22Rv1 (cell line): ENCODE results near the gene MOV10L1.

Source experiments
- H3K27ac ChIP-seq: fragments of 450-650 bp; 2 replicates; pipeline ENCODE4 v1.5.1; 2017
- ZFX ChIP-seq: fragments of 450-650 bp; IDR thresholded peaks from 2 replicates; pipeline ENCODE4 v1.6.1; 2017; ENCODE audit warnings: antibody characterized with exemption, borderline replicate concordance
- TF ChIP-seq, protein P1 (sequence below): fragments of 450-650 bp; IDR thresholded peaks from 2 replicates; pipeline ENCODE4 v1.5.1; 2017; ENCODE audit warnings: mild to moderate bottlenecking

The MOV10L1 gene

GRCh38 chr22:50074551-50075530, 15.0 kb upstream of the MOV10L1 start:
- TF ChIP-seq ZFX = no peak
- TF ChIP-seq, protein P1, sequence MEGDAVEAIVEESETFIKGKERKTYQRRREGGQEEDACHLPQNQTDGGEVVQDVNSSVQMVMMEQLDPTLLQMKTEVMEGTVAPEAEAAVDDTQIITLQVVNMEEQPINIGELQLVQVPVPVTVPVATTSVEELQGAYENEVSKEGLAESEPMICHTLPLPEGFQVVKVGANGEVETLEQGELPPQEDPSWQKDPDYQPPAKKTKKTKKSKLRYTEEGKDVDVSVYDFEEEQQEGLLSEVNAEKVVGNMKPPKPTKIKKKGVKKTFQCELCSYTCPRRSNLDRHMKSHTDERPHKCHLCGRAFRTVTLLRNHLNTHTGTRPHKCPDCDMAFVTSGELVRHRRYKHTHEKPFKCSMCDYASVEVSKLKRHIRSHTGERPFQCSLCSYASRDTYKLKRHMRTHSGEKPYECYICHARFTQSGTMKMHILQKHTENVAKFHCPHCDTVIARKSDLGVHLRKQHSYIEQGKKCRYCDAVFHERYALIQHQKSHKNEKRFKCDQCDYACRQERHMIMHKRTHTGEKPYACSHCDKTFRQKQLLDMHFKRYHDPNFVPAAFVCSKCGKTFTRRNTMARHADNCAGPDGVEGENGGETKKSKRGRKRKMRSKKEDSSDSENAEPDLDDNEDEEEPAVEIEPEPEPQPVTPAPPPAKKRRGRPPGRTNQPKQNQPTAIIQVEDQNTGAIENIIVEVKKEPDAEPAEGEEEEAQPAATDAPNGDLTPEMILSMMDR = no peak

GRCh38 chr22:50076646-50077535, 12.9 kb upstream of the MOV10L1 start:
- no peak for TF ChIP-seq ZFX
- TF ChIP-seq, protein P1 = no peak

More at GRCh38 chr22:50074551-50075530, 15.0 kb upstream of the MOV10L1 start:
- H3K27ac ChIP-seq = no peak overlapping the region

GRCh38 chr22:50078246-50078645, 11.6 kb upstream of the MOV10L1 start:
- H3K27ac ChIP-seq = no peak overlapping the region
- TF ChIP-seq, protein P1 = no peak
- no peak for TF ChIP-seq ZFX

More at GRCh38 chr22:50076646-50077535, 12.9 kb upstream of the MOV10L1 start:
- H3K27ac ChIP-seq = no peak overlapping the region

DNA sequence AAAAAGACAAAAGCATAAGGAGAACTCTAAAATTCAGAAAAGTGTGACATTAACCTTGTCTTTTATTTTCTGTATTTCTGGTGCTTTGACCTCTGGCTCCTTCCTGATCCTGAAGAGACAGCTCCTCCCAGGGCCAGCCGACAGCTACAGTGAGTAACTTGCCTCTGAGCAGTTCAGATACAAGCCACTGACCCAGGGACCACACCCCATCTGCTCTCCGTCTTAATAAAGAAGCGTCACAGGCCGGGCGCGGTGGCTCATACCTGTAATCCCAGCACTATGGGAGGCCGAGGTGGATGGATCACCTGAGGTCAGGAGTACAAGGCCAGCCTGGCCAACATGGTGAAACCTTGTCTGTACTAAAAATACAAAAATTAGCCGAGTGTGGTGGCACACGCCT, 11.0 kb upstream of the MOV10L1 start:
- H3K27ac ChIP-seq = no peak overlapping the region
- TF ChIP-seq ZFX = no peak
- TF ChIP-seq, protein P1 = no peak

DNA sequence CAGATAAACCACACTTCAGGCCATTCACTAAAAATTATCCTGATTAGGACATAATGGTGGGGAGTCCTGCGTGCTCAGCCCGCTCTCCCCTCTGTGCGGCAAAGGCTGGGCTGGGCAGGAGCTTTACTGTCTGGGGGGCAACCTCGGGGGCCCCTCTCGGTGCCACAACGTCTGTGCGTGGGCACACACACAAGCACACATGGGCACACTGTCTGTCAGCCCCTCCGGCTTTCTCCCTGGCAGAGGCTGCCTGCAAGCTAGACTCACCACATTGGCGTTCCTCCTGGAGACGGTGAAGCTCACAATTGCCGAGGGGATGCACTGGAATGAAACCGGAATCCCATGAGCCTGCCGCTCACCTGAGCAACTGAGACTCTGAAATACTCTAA, 9.7 kb upstream of the MOV10L1 start:
- TF ChIP-seq ZFX = no peak
- TF ChIP-seq, protein P1 = no peak
- no peak overlapping the region for H3K27ac ChIP-seq

GRCh38 chr22:50081426-50082196, 8.2 kb upstream of the MOV10L1 start:
- TF ChIP-seq, protein P1 = no peak
- TF ChIP-seq ZFX = no peak
- H3K27ac ChIP-seq = no peak overlapping the region
